ENCODE measurements around the gene ADAMTS16. TPM values are rescaled to one million over a fixed set of nuclear protein-coding genes. Genes with fewer than 3 reads are reported as not detected.

ADAMTS16 gene
- total and polyA plus RNA-seq, 11 donors = 0.05 to 4.7 (median 0.16) TPM; not detected in 8

GRCh38 chr5:5178580-5178979 is 38.5 kb downstream of the ADAMTS16 start:
- H3K9me3 ChIP-seq = no peaks in the 10 kb centered on the region
- no peak overlapping the region for H3K4me3 ChIP-seq
- no peaks in the 10 kb centered on the region for H3K4me1 ChIP-seq
- ATAC-seq (no peak), DNase-seq (no peak)
- no peak overlapping the region for H3K27ac ChIP-seq
- no peaks in the 10 kb centered on the region for H3K36me3 ChIP-seq
- peaks cover 0 to 28% (median 3%) of the 10 kb centered on the region in 9 donors for H3K27me3 ChIP-seq
- intact Hi-C loops (cut with DNase I) = no loop called here
- 44 to 72% (median 66%) methylated on average over 2 of the region's 2 CpGs for WGBS, 4 donors
- TF ChIP-seq POLR2A (IDR thresholded peaks at IDR 0.05) = no peak
- TF ChIP-seq CTCF (IDR thresholded peaks at IDR 0.05) = no peak

GRCh38 chr5:5179079-5179478 is 38.9 kb downstream of the ADAMTS16 start:
- H3K27me3 ChIP-seq = peaks cover 0 to 31% (median 2%) of the 10 kb centered on the region in 9 donors
- ATAC-seq (no peak), DNase-seq (no peak)
- no peaks in the 10 kb centered on the region for H3K4me1 ChIP-seq
- no peaks in the 10 kb centered on the region for H3K36me3 ChIP-seq
- intact Hi-C loops (cut with DNase I) = no loop called here
- TF ChIP-seq CTCF (IDR thresholded peaks at IDR 0.05) = no peak
- no peak for TF ChIP-seq POLR2A (IDR thresholded peaks at IDR 0.05)
- no peak overlapping the region for H3K27ac ChIP-seq
- WGBS, 4 donors = 56 to 57% (median 56%) methylated on average over 5 of the region's 5 CpGs
- no peaks in the 10 kb centered on the region for H3K9me3 ChIP-seq
- no peak overlapping the region for H3K4me3 ChIP-seq

GRCh38 chr5:5179597-5179996 is 39.5 kb downstream of the ADAMTS16 start:
- no peak overlapping the region for H3K4me3 ChIP-seq
- ATAC-seq = no peak
- WGBS, 4 donors = 31 to 47% (median 40%) methylated on average over 4 of the region's 4 CpGs
- no peak for DNase-seq
- no peaks in the 10 kb centered on the region for H3K9me3 ChIP-seq
- H3K27me3 ChIP-seq = peaks cover 0 to 31% (median 0%) of the 10 kb centered on the region in 9 donors
- no peaks in the 10 kb centered on the region for H3K36me3 ChIP-seq
- no peaks in the 10 kb centered on the region for H3K4me1 ChIP-seq
- intact Hi-C loops (cut with DNase I) = no loop called here
- TF ChIP-seq CTCF (IDR thresholded peaks at IDR 0.05) (no peak), POLR2A (IDR thresholded peaks at IDR 0.05) (no peak)
- H3K27ac ChIP-seq = no peak overlapping the region

- 48 to 56% (median 53%) methylated on average over 12 to 14 of the region's 14 CpGs for WGBS, 4 donors
- TF ChIP-seq CTCF (IDR thresholded peaks at IDR 0.05) (no peak), POLR2A (IDR thresholded peaks at IDR 0.05) (no peak)
- Histone ChIP-seq H3K4me3 (no peak overlapping the region), H3K27ac (no peak overlapping the region), H3K9me3 (no peaks in the 10 kb centered on the region), H3K36me3 (no peaks in the 10 kb centered on the region), H3K27me3 (peaks cover 0 to 31% (median 4%) of the 10 kb centered on the region in 9 donors), H3K4me1 (no peaks in the 10 kb centered on the region)
- intact Hi-C loops (cut with DNase I) = no loop called here
- DNase-seq (no peak), ATAC-seq (no peak)
These were observed 41.7 kb downstream of the ADAMTS16 start for GRCh38 chr5:5181650-5182324.
